Erythroblast (primary cell): ENCODE measurements around the gene WDSUB1.

Experiments used
- GATA1 ChIP-seq: IDR thresholded peaks from 2 replicates; pipeline ENCODE4 v1.6.1; 2011; ENCODE audit warnings: low read depth, mild to moderate bottlenecking, control low read depth, low read length, moderate library complexity
- POLR2A ChIP-seq: IDR thresholded peaks from 2 replicates; pipeline ENCODE4 v1.6.1; 2011; ENCODE audit warnings: mild to moderate bottlenecking, low read length

DNA sequence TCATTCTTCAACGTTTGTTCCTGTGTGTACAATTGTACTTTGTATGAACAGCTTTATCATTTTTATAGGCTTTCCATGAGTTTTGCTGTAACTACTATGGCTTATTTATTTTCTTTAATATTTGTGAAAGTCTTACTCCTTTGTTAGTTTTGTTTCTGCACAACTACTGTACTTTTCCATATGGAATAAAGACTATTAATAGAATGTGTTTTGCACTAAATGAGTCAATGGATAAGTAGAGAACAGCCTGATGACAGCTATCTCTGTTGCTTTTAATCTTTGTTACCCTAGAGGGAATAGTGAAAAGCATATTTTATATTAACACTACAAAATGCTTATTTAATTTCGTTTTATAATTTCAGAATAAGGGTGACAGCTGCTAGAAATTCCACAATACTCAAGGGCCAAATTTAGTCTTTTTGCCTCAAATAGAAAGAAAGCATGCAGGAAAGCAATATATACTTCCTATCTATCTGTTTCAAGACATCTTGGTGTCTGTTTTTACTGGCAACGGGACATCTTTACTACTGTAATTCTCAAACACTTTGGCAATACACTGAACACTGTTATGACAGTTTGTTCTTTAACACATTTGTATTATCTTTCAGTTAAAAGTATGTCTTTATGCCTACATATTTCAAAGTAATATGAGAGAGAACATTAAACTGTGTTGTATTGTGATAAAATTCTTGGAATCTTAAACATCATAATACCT, 53.9 kb downstream of the WDSUB1 start:
- TF ChIP-seq POLR2A (no peak), GATA1 (no peak)
